H9 (cell line): Measurements from ENCODE around the gene SERBP1. TPM values are rescaled to one million over a fixed set of nuclear protein-coding genes. Genes with fewer than 3 reads are reported as not detected.

Experiments
- DNase-seq: peaks from one replicate; pipeline ENCODE4 v3.0.0-alpha.2; 2017
- H2AFZ ChIP-seq: one replicate; pipeline ENCODE4 v1.6.1; 2013; ENCODE audit warnings: mild to moderate bottlenecking, low read length, control low read depth, moderate library complexity
- H2AK5ac ChIP-seq: 2 replicates; pipeline ENCODE4 v1.6.1; 2013; ENCODE audit warnings: low read length, control low read depth, mixed read lengths; ENCODE audit not compliant: insufficient read length
- H2BK120ac ChIP-seq: one replicate; pipeline ENCODE4 v1.6.1; 2013; ENCODE audit warnings: low read depth, mild to moderate bottlenecking, low read length, control low read depth, inconsistent platforms; ENCODE audit not compliant: poor library complexity, severe bottlenecking
- H2BK12ac ChIP-seq: 2 replicates; pipeline ENCODE4 v1.6.1; 2013; ENCODE audit warnings: low read length, control low read depth, mixed read lengths, low read depth; ENCODE audit not compliant: insufficient read length
- H2BK15ac ChIP-seq: 2 replicates; pipeline ENCODE4 v1.6.1; 2013; ENCODE audit warnings: low read depth, low read length, control low read depth
- H2BK20ac ChIP-seq: one replicate; pipeline ENCODE4 v1.6.1; 2013; ENCODE audit warnings: low read depth, mild to moderate bottlenecking, low read length, control low read depth, inconsistent platforms; ENCODE audit not compliant: poor library complexity, severe bottlenecking
- H2BK5ac ChIP-seq: 2 replicates; pipeline ENCODE4 v1.6.1; 2013; ENCODE audit warnings: low read length, control low read depth, mixed read lengths; ENCODE audit not compliant: insufficient read length
- H3K14ac ChIP-seq: 2 replicates; pipeline ENCODE4 v1.6.1; 2013; ENCODE audit warnings: low read length, control low read depth; ENCODE audit not compliant: insufficient read depth
- H3K18ac ChIP-seq: 2 replicates; pipeline ENCODE4 v1.6.1; 2013; ENCODE audit warnings: low read depth, mild to moderate bottlenecking, mixed read lengths, low read length, control low read depth; ENCODE audit not compliant: insufficient read length
- H3K23ac ChIP-seq: 2 replicates; pipeline ENCODE4 v1.6.1; 2013; ENCODE audit warnings: low read length, control low read depth, mixed read lengths, low read depth; ENCODE audit not compliant: insufficient read length
- H3K23me2 ChIP-seq: 2 replicates; pipeline ENCODE4 v1.6.1; 2013; ENCODE audit warnings: low read depth, mild to moderate bottlenecking, mixed read lengths, low read length, control low read depth; ENCODE audit not compliant: insufficient read length, poor library complexity, severe bottlenecking
- H3K27ac ChIP-seq: 2 replicates; pipeline ENCODE4 v1.5.1; 2013; ENCODE audit warnings: low read length, control low read depth, mixed read lengths, low read depth; ENCODE audit not compliant: insufficient read length
- H3K27me3 ChIP-seq: 2 replicates; pipeline ENCODE4 v1.6.1; 2013; ENCODE audit warnings: low read length, control low read depth, inconsistent platforms; ENCODE audit not compliant: insufficient read depth
- H3K4ac ChIP-seq: 2 replicates; pipeline ENCODE4 v1.6.1; 2013; ENCODE audit warnings: low read depth, mild to moderate bottlenecking, control low read depth, inconsistent platforms, low read length, moderate library complexity
- H3K4me1 ChIP-seq: 2 replicates; pipeline ENCODE4 v1.6.1; 2013; ENCODE audit warnings: low read length, control low read depth, inconsistent platforms; ENCODE audit not compliant: insufficient read depth
- H3K4me2 ChIP-seq: 2 replicates; pipeline ENCODE4 v1.6.1; 2013; ENCODE audit warnings: low read length, control low read depth, mixed read lengths; ENCODE audit not compliant: insufficient read length, insufficient read depth
- H3K56ac ChIP-seq: 2 replicates; pipeline ENCODE4 v1.6.1; 2013; ENCODE audit warnings: low read depth, mild to moderate bottlenecking, mixed read lengths, low read length, control low read depth; ENCODE audit not compliant: insufficient read length
- H3K79me1 ChIP-seq: 2 replicates; pipeline ENCODE4 v1.6.1; 2013; ENCODE audit warnings: low read depth, mild to moderate bottlenecking, moderate library complexity, low read length, control low read depth, inconsistent platforms; ENCODE audit not compliant: insufficient read depth, poor library complexity, severe bottlenecking
- H3K79me2 ChIP-seq: 2 replicates; pipeline ENCODE4 v1.6.1; 2013; ENCODE audit warnings: low read length, control low read depth, inconsistent platforms; ENCODE audit not compliant: insufficient read depth
- H3K9ac ChIP-seq: 2 replicates; pipeline ENCODE4 v1.6.1; 2013; ENCODE audit warnings: low read length, control low read depth, mixed read lengths; ENCODE audit not compliant: insufficient read length; ENCODE audit errors: extremely low read depth
- H3K9me3 ChIP-seq: one replicate; pipeline ENCODE4 v1.6.1; 2013; ENCODE audit warnings: low read depth, low read length, inconsistent platforms; ENCODE audit not compliant: control insufficient read depth
- H3T11ph ChIP-seq: one replicate; pipeline ENCODE4 v1.6.1; 2013; ENCODE audit warnings: mild to moderate bottlenecking, low read length, control low read depth, inconsistent platforms
- H4K20me1 ChIP-seq: one replicate; pipeline ENCODE4 v1.6.1; 2013; ENCODE audit not compliant: control insufficient read depth, insufficient read length, insufficient read depth
- H4K5ac ChIP-seq: 2 replicates; pipeline ENCODE4 v1.6.1; 2013; ENCODE audit warnings: low read depth, mild to moderate bottlenecking, mixed read lengths, low read length, control low read depth; ENCODE audit not compliant: insufficient read length
- H4K8ac ChIP-seq: replicated peaks from 2 replicates; pipeline ENCODE4 v1.6.1; 2013; ENCODE audit warnings: low read length, control low read depth, mixed read lengths, low read depth; ENCODE audit not compliant: insufficient read length
- H4K91ac ChIP-seq: 2 replicates; pipeline ENCODE4 v1.6.1; 2013; ENCODE audit warnings: low read depth, mild to moderate bottlenecking, moderate library complexity, mixed read lengths, low read length, control low read depth; ENCODE audit not compliant: insufficient read length
- H3K27ac Mint-ChIP-seq, 3 experiments: 2 replicates in 2 of 3; 3 replicates in 1 of 3; pipeline ENCODE4 v1.8.0; 2020 to 2021; ENCODE audit warnings: mixed read lengths in 3 of 3, mild to moderate bottlenecking in 1 of 3, moderate library complexity in 1 of 3
- H3K27me3 Mint-ChIP-seq: 2 replicates; pipeline ENCODE4 v1.8.0; 2021; ENCODE audit warnings: low read depth, mild to moderate bottlenecking, moderate library complexity, mixed read lengths
- H3K36me3 Mint-ChIP-seq, 3 experiments: 2 replicates in 2 of 3; 3 replicates in 1 of 3; pipeline ENCODE4 v1.8.0; 2020 to 2021; ENCODE audit warnings: low read depth in 3 of 3, mixed read lengths in 3 of 3; ENCODE audit not compliant: insufficient read depth in 1 of 3
- H3K4me1 Mint-ChIP-seq, 2 experiments: 2 replicates each; pipeline ENCODE4 v1.8.0; 2020; ENCODE audit warnings: mixed read lengths in 2 of 2
- H3K4me3 Mint-ChIP-seq, 2 experiments: 2 replicates in 1 of 2; 3 replicates in 1 of 2; pipeline ENCODE4 v1.8.0; 2020 to 2021; ENCODE audit warnings: mild to moderate bottlenecking in 2 of 2, mixed read lengths in 2 of 2, moderate library complexity in 1 of 2
- H3K9me3 Mint-ChIP-seq, 2 experiments: 2 replicates in 1 of 2; 3 replicates in 1 of 2; pipeline ENCODE4 v1.8.0; 2020; ENCODE audit warnings: mild to moderate bottlenecking in 2 of 2, mixed read lengths in 2 of 2, moderate library complexity in 1 of 2
- CTCF ChIP-seq: fragments of 200-600 bp; sonication (generic); conservative IDR thresholded peaks from 3 replicates; pipeline ENCODE4 v1.8.0; 2021; ENCODE audit warnings: antibody characterized with exemption, mild to moderate bottlenecking
- WGBS: extraction: QIAGEN DNeasy Blood & Tissue Kit; methylation state at CpG from one replicate; pipeline ENCODE4 v1.1.7; 2013; ENCODE audit warnings: missing lambda C conversion rate, low lambda C conversion rate, mixed read lengths; ENCODE audit not compliant: insufficient read length; ENCODE audit errors: extremely low coverage; 5-methylcytosine and 5-hydroxymethylcytosine counted together
- total RNA-seq: library from RNA; stranded (reverse); gene quantifications from 2 replicates; pipeline ENCODE4 v1.2.1, GENCODE V29; 2021

The SERBP1 gene
- total RNA-seq, 1 experiment from 2014 or later: 495 TPM

GRCh38 chr1:67472056-67472455, 41.9 kb upstream of the SERBP1 start:
- Mint-ChIP-seq H3K4me1 (peaks cover 0 to 6% of the 10 kb centered on the region in 2 experiments; a peak in 2 of 4 replicates), H3K36me3 (no peaks in the 10 kb centered on the region; a peak in 1 of 7 replicates)
- H3K4ac ChIP-seq: no peak overlapping the region

More at GRCh38 chr1:67472056-67472455, 41.9 kb upstream of the SERBP1 start:
- Histone ChIP-seq H3K18ac (no peak overlapping the region), H2BK5ac (no peak overlapping the region), H4K91ac (no peak overlapping the region), H4K8ac (no peak overlapping the region), H3K9ac (no peak overlapping the region), H4K5ac (no peak overlapping the region), H3K27ac (no peak overlapping the region), H3K4me2 (no peak overlapping the region), H3K56ac (no peak overlapping the region), H3K4me1 (no peaks in the 10 kb centered on the region), H2BK12ac (no peak overlapping the region), H3K23me2 (no peaks in the 10 kb centered on the region), H4K20me1 (no peaks in the 10 kb centered on the region), H3T11ph (no peak overlapping the region), H2AFZ (no peak overlapping the region), H2BK15ac (no peak overlapping the region), H2BK20ac (no peak overlapping the region), H3K23ac (no peak overlapping the region), H2BK120ac (no peak overlapping the region), H2AK5ac (no peak overlapping the region), H3K9me3 (no peaks in the 10 kb centered on the region), H3K79me1 (no peaks in the 10 kb centered on the region), H3K14ac (no peak overlapping the region), H3K79me2 (no peaks in the 10 kb centered on the region), H3K27me3 (no peaks in the 10 kb centered on the region)
- no peak overlapping the region; a peak in 1 of 7 replicates for H3K27ac Mint-ChIP-seq
- no peak for DNase-seq
- H3K27me3 Mint-ChIP-seq: peaks cover 9% of the 10 kb centered on the region
- H3K4me3 Mint-ChIP-seq: no peak overlapping the region
- H3K9me3 Mint-ChIP-seq: no peaks in the 10 kb centered on the region
- no CpG with 5 or more reads among the region's 2 CpGs for WGBS
- TF ChIP-seq CTCF: no peak
